ENCODE measurements around the gene GATAD2B.

GATAD2B gene

GRCh38 chr1:153951801-153952200 is 29.0 kb upstream of the GATAD2B start:
- DNase-seq (ENCODE audit: low spot score) (no peak), FAIRE-seq (no peak)

- FAIRE-seq (no peak), DNase-seq (ENCODE audit: low spot score) (no peak)
Measured at GRCh38 chr1:153951183-153951582, 28.4 kb upstream of the GATAD2B start.

GRCh38 chr1:153946622-153947241 is 24.0 kb upstream of the GATAD2B start, which contains the start of gene DENND4B:
DENND4B (minus strand) TSS chr1:153946718; CDS start chr1:153944374, 2,344 bp downstream.
- FAIRE-seq = peak; percentile 23

GRCh38 chr1:153945795-153946621 is 23.2 kb upstream of the GATAD2B start:
- FAIRE-seq = no peak
- peak; percentile 71 for DNase-seq (ENCODE audit: low spot score)

More at GRCh38 chr1:153946622-153947241, 24.0 kb upstream of the GATAD2B start, which contains the start of gene DENND4B:
- peak; percentile 96 for DNase-seq (ENCODE audit: low spot score)

GRCh38 chr1:153945131-153945794 is 22.5 kb upstream of the GATAD2B start:
- DNase-seq (ENCODE audit: low spot score) (no peak), FAIRE-seq (no peak)

GRCh38 chr1:153944827-153945117 is 22.0 kb upstream of the GATAD2B start:
- FAIRE-seq = no peak
- no peak for DNase-seq (ENCODE audit: low spot score)

GRCh38 chr1:153944005-153944826 is 21.4 kb upstream of the GATAD2B start:
- FAIRE-seq = no peak
- no peak for DNase-seq (ENCODE audit: low spot score)

- FAIRE-seq = peak; percentile 40
- no peak for DNase-seq (ENCODE audit: low spot score)
Measured at GRCh38 chr1:153942766-153943549, 20.2 kb upstream of the GATAD2B start.

GRCh38 chr1:153941826-153942725 is 19.3 kb upstream of the GATAD2B start:
- DNase-seq (ENCODE audit: low spot score) = no peak
- FAIRE-seq = no peak

- no peak for DNase-seq (ENCODE audit: low spot score)
- FAIRE-seq = no peak
Measured at GRCh38 chr1:153940756-153941155, 18.0 kb upstream of the GATAD2B start.

GRCh38 chr1:153939476-153939875 is 16.7 kb upstream of the GATAD2B start:
- DNase-seq (ENCODE audit: low spot score) (no peak), FAIRE-seq (no peak)

GRCh38 chr1:153938996-153939395 is 16.2 kb upstream of the GATAD2B start:
- FAIRE-seq = no peak
- no peak for DNase-seq (ENCODE audit: low spot score)

- FAIRE-seq (no peak), DNase-seq (ENCODE audit: low spot score) (no peak)
Measured at GRCh38 chr1:153937331-153937730, 14.6 kb upstream of the GATAD2B start.

GRCh38 chr1:153936011-153936802 is 13.4 kb upstream of the GATAD2B start:
- FAIRE-seq (no peak), DNase-seq (ENCODE audit: low spot score) (no peak)

GRCh38 chr1:153934746-153935145 is 12.0 kb upstream of the GATAD2B start:
- FAIRE-seq = no peak
- no peak for DNase-seq (ENCODE audit: low spot score)

GRCh38 chr1:153933955-153934354 is 11.2 kb upstream of the GATAD2B start:
- DNase-seq (ENCODE audit: low spot score) (no peak), FAIRE-seq (no peak)

- DNase-seq (ENCODE audit: low spot score) (no peak), FAIRE-seq (no peak)
Measured at GRCh38 chr1:153933430-153933829, 10.7 kb upstream of the GATAD2B start.

- no peak for FAIRE-seq
Measured at GRCh38 chr1:153932156-153933131, 9.7 kb upstream of the GATAD2B start.

More at GRCh38 chr1:153932156-153933131, 9.7 kb upstream of the GATAD2B start:
- DNase-seq (ENCODE audit: low spot score) = no peak
